Fibroblast of lung (primary cell): ENCODE measurements around the gene RPN1.

Experiments
- EZH2 ChIP-seq: IDR thresholded peaks from 2 replicates; pipeline ENCODE4 v1.5.1; 2012; ENCODE audit warnings: low read length, control low read depth, mild to moderate bottlenecking; ENCODE audit errors: missing control alignments
- TF ChIP-seq, protein P1 (sequence below), 2 donors: IDR thresholded peaks in 1 of 2; conservative IDR thresholded peaks in 1 of 2; 1 replicate in 1 of 2; 2 replicates in 1 of 2; pipeline ENCODE4 v1.5.1; 2011 to 2012; ENCODE audit warnings: low read length in 2 of 2, control low read depth in 1 of 2, inconsistent platforms in 1 of 2, low read depth in 1 of 2, mild to moderate bottlenecking in 1 of 2

DNA sequence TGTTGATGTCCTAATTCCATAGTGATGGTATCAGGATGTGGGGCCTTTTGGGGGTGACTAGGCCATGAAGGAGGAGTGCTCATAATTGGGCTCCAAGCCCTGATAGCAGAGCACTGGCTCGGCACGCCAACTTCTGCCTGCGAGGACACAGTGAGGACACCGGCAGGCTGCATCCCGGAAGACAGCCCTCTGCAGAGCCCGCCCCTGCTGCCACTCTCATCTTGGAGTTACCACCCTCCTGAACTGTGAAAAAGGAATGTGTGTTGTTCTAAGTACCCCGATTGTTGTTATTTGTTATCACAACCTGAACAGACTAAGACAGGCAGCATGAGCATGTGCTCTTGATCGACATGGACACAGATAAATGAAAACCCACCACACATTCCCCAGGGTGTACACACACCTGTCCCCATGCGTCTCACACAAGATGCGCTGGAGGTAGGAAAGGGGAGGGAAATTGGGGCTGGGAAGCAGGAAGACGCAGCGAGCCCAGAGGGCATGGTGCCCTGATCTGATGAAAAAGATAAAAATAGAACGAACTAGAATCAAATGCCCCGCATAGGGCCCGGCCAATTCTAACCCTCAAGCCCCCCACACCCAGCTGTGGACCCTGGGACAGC, 40.1 kb downstream of the RPN1 start:
- TF ChIP-seq, protein P1, sequence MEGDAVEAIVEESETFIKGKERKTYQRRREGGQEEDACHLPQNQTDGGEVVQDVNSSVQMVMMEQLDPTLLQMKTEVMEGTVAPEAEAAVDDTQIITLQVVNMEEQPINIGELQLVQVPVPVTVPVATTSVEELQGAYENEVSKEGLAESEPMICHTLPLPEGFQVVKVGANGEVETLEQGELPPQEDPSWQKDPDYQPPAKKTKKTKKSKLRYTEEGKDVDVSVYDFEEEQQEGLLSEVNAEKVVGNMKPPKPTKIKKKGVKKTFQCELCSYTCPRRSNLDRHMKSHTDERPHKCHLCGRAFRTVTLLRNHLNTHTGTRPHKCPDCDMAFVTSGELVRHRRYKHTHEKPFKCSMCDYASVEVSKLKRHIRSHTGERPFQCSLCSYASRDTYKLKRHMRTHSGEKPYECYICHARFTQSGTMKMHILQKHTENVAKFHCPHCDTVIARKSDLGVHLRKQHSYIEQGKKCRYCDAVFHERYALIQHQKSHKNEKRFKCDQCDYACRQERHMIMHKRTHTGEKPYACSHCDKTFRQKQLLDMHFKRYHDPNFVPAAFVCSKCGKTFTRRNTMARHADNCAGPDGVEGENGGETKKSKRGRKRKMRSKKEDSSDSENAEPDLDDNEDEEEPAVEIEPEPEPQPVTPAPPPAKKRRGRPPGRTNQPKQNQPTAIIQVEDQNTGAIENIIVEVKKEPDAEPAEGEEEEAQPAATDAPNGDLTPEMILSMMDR (conservative IDR thresholded peaks at IDR 0.05 in 1 of 2, IDR thresholded peaks at IDR 0.05 in 1 of 2; ENCODE audit: low read depth in 1 of 2, low read length in 2 of 2), result no peak
- no peak for TF ChIP-seq EZH2
